CD4-positive, alpha-beta T cell treated with Interleukin-1 beta for 1 hour (primary cell): Measurements from ENCODE around the gene DCUN1D3.
"Not testable (repeated sequence)": the region's sequence is repeated elsewhere in the genome, so short reads cannot be mapped to it uniquely, and the experiment has no call there.

ENCODE experiments used
- DNase-seq, 2 donors: peaks; one replicate each; pipeline ENCODE4 v3.0.0-alpha.2; 2020 to 2022

The DCUN1D3 gene, protein sequence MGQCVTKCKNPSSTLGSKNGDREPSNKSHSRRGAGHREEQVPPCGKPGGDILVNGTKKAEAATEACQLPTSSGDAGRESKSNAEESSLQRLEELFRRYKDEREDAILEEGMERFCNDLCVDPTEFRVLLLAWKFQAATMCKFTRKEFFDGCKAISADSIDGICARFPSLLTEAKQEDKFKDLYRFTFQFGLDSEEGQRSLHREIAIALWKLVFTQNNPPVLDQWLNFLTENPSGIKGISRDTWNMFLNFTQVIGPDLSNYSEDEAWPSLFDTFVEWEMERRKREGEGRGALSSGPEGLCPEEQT

DNA sequence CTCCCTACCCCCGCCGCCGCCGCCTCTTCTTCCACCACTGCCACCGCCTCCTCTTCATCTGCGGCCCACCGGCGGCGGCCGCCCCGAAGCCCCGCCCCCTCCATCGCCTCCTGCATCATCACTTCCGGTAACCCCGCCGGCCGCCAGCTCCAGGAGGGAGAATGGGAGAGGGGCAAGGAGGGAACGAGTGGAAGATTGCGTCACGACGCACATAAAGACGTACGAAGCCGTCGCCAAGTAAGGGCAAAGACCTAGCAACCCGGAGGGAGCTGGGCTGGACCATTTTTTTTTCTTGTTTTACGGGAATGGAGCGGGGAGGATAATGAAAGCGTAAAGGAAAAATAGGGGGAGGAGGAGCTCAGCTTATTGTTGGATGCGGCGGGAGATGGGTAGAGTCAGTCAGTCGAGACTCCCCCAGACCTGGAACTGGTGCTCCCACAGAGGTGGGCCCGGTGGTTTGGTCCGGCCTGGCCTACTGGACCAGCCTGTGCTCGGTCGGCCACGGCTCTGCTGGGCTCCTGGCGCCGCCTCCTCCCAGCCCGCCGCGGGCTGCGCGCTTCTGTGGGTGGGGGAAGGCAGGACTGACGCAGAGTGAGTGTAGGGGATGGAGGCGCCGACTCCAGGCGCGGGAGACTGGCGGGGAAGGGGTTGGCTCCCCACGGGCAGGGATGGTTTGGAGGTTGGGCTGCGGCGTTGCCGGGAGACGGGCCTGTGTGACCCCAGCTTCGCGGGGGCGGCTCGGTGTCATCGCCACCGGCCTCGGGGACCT lies at the start of gene DCUN1D3, which contains the start of gene LYRM1:
Gene DCUN1D3 (minus strand): TSS at position 60 of the 769 bp plus-strand sequence. CDS start 37,820 bp downstream, outside the sequence.
Gene LYRM1 (plus strand): TSS at position 473 of the 769 bp plus-strand sequence. CDS start 14,785 bp downstream, outside the sequence.
- peak; percentile 91 to 93 for DNase-seq

DNA sequence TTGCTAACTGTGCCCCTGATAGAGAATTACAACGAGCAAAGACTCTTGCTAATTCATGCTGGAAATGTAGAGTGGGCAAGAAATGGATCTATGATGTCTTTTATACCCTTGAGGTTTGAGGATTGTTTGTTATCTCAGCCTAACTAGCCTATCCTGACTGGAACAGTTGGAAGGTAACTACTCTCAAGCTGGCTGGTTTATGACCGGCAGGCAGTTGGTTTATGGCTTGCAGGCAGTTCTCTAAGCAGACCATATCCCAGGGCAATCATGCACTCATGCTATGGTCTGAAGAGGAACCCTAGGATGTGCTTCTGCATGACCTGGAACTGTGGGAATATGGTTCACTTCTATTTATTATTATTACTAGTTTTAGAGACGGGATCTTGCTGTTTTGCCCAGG lies 49.5 kb upstream of the DCUN1D3 start:
- no peak for DNase-seq

GRCh38 chr16:20948444-20948843 lies 48.3 kb upstream of the DCUN1D3 start:
- DNase-seq: no peak

- DNase-seq: no peak
Observed at GRCh38 chr16:20946015-20946629, 46.0 kb upstream of the DCUN1D3 start.

DNA sequence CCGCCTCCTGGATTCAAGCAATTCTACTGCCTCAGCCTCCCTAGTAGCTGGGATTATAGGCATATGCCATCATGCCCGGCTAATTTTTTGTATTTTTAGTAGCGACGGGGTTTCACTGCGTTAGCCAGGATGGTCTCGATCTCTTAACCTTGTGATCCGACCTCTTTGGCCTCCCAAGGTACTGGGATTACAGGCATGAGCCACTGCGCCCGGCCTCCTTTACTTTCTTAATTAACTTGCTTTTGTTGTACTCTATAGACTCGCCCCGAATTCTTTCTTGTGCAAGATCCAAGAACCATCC lies 45.4 kb upstream of the DCUN1D3 start:
- not testable (repeated sequence) for DNase-seq

GRCh38 chr16:20944861-20945574 lies 44.9 kb upstream of the DCUN1D3 start:
- peak; percentile 15 to 20 for DNase-seq

- no peak for DNase-seq
Observed at GRCh38 chr16:20942256-20942655, 42.1 kb upstream of the DCUN1D3 start.

GRCh38 chr16:20941636-20941926 lies 41.4 kb upstream of the DCUN1D3 start:
- no peak for DNase-seq

DNA sequence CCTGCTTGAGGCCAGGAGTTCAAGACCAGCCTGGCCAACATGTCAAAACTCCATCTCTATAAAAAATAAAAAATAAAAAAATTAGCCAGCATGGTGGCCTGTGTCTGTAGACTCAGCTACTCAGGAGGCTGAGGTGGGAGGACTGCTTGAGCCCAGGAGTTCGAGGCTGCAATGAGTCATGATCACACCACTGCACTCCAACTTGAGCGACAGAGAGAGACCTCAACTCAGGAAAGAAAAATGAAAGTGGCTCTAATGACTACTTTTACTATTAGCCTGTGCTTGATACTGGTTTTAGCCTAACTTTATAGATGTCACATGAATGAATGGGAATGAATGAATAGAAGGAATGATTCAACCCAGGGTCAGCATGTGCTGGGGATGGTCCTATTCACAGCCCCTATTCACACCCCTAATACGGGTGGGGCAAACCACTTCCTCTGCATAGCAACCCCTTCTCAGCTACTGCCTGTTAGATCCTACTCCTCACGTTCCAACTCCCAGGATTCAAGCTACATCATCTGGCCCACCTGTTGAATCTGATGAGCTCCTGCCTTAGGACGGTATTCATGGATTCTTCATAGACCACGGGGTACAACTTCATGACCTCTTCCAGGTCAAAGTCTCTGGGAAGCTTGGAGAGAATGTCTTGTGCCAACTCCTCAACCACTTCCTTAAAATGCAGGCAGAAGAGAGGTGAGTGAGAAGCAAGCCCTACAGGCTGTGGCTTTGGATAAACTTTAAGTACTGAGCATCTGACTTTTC lies 40.9 kb upstream of the DCUN1D3 start:
- no peak for DNase-seq

DNA sequence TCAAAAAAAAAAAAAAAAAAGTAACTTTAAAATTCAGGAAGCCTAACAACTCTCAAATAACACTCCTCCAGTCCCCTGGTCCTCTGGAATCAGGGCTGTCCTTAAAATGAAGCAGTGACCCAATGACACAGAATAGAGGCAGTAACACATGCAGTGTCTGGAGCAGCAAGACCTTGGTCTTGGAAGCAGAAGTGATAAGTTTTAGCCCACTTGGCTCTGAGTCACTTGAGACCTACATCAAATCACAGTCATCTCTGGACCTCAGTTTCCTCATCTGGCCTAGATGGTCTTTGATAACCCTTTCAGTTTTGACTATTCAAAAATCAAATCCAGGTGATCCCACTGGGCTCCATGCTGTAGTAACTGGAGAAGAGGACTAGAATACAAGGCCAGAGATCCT lies 39.5 kb upstream of the DCUN1D3 start:
- no peak for DNase-seq

DNA sequence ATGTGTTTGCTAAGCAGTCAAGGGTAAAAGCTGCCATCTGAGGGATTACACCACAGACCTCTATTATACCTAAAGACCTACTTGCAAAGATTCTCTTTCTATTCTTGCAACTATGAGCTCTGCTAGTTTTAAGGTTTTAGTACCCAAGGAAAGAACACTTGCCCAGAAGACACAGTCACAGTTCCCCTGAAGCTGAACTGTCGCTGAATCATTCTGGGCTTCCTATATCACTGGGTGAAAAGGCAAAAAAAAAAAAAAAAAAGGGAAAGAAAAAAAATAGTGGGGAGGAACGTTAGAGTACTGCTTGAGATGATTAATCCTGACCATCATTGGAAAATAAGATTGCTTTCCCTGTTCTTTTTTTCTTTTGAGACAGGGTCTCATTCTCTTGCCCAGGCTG lies 38.3 kb upstream of the DCUN1D3 start:
- DNase-seq: no peak

DNA sequence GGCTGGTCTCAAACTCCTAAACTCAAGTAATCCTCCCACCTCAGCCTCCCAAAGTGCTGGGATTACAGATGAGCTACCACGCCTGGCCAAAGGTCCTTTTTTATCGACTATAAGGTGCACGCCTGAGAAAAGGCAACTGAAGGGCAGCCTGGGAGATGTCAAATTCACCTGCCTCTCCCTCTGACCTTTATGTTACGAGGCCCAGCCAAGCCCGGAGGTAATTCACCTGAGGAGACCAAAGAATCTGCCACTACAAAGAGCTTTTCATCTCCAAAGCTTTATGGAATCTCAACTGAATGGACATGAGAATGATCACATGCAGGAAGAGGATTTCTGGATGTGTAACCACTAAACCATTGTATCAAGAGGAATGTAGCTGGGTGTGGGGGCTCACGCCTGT lies 37.6 kb upstream of the DCUN1D3 start:
- no peak for DNase-seq

DNA sequence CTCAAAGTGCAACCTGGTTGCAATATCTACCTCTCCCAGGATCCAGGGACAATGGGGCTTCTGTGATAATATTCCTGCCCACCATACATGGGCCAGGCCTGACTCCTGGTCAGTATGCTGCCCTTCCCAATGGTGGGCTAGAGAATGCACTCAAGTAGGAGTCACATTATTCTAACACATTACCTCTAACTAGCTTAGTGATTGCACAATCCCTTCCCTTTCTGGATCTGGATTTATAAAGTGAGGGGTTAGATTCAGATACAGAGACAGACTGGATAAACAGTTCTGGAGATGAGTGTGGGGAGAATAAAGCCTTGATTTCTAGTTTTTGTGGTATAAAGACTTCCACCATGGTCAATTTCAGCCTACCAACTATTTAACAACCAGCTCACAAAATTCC lies 33.4 kb upstream of the DCUN1D3 start:
- DNase-seq: no peak

DNA sequence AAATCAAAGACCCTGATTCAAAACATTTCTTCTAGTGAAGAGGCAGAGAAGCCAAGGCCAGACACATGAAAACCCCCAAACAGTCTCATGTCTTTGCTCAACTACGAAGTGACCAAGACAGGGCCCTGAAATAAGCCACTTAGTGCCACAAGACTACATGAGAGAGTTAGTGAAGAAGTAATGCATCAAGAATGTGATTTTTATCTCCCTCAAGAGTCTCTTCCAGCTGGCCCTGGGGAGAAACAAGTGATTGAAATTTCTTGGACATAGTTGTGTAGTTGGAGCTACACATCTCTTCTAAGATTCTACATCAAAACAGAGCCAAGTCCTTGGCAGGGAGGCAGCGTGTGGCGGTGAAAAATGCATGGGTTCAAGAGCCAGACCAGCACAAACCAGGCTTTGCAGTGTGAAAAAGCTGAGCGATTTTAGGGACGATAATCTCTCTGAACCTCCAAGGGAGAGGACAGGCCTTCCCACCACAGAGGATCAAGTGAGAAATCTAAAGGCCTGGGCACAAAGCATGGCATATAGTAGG lies 31.0 kb upstream of the DCUN1D3 start:
- no peak for DNase-seq

- DNase-seq: no peak
Observed at GRCh38 chr16:20930365-20930690, 30.2 kb upstream of the DCUN1D3 start.

GRCh38 chr16:20929676-20930364 lies 29.7 kb upstream of the DCUN1D3 start:
- DNase-seq: not testable (repeated sequence)

DNA sequence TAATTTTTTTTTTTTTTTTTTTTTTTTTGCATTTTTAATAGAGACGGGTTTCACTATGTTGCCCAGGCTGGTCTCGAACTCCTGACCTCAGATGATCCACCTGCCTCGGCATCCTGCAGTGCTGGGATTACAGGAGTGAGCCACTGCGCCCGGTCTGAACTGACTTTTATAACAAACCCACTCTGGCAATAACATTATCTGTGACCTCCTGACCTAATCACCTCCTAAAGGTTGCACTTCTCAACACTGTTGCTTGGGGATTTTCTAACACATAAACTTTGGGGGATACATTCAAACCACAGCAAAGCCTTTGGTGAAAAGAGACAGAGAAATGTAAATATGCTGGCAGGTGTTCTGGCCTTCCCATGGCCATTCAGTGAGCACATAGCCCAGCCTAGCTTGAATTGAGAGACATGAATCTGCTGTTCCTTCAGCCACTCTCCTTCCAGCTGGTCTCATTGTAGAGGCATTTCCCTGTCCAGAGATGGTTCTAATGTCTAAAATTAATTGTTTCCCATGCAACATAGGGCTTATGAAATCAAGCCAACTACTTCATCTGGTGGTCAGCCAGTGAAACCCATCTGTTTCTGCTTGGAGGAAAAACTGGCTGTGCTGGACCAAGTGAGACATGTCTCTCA lies 28.7 kb upstream of the DCUN1D3 start:
- DNase-seq: no peak

DNA sequence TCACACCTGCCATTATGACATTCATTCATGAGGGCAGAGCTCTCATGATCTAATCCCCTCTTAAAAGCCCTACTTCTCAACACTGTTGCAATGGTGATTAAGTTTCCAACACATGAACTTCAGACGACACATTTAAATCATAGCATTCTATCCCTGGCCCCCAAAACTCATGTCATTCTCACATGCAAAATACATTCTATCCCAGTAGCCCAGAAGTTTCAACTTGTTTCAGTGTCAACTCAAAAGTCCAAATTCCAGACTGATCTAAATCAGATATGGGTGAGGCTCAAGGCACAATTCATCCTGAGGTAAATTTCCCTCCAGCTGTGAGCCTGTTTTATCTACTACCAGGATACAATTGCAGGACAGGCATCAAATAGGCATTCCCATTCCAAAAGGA lies 25.6 kb upstream of the DCUN1D3 start:
- no peak for DNase-seq

GRCh38 chr16:20923876-20924275 lies 23.7 kb upstream of the DCUN1D3 start:
- DNase-seq: no peak

DNA sequence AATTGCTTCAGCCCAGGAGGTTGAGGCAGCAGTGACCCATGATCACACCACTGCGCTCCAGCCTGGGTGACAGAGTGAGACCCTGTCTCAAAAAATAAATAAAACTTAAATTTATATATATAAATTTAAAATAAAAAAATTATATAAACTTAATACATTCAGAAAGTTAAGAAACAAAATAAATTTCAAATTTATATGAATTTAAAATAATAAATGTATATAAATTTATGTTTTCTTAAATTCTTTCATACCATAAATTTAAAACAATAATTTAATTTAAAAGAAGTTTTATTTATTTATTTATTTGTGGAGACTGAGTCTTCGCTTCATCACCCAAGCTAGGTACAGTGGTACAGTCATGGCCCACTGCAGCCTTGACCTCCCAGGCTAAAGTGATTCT lies 20.6 kb upstream of the DCUN1D3 start:
- no peak for DNase-seq

- DNase-seq: no peak
Observed at GRCh38 chr16:20920091-20920490, 19.9 kb upstream of the DCUN1D3 start.
